Peyer's patch (tissue), 4 donors: ENCODE measurements around the gene BCAS1. TPM values are rescaled to one million over a fixed set of nuclear protein-coding genes. Genes with fewer than 3 reads are reported as not detected.

Source experiments
- DNase-seq, 3 donors: peaks; one replicate each; pipeline ENCODE4 v3.0.0-alpha.2; 2017 to 2019
- H3K27ac ChIP-seq, 4 donors: fragments of 200-600 bp; sonication (generic); one replicate each; pipeline ENCODE4 v1.5.1; 2016 to 2019
- H3K27me3 ChIP-seq, 2 donors: fragments of 200-600 bp; sonication (generic); one replicate each; pipeline ENCODE4 v1.5.1; 2019
- H3K36me3 ChIP-seq, 3 donors: fragments of 200-600 bp; sonication (generic); one replicate each; pipeline ENCODE4 v1.5.1; 2016 to 2019
- H3K4me1 ChIP-seq, 4 donors: fragments of 200-600 bp; sonication (generic); one replicate each; pipeline ENCODE4 v1.5.1; 2016 to 2019
- H3K4me3 ChIP-seq, 4 donors: fragments of 200-600 bp; sonication (generic); 1 replicate in 3 of 4; 2 replicates in 1 of 4; pipeline ENCODE4 v1.5.1; 2016 to 2019; ENCODE audit warnings: mild to moderate bottlenecking in 1 of 4
- H3K9me3 ChIP-seq, 4 donors: fragments of 200-600 bp; sonication (generic); one replicate each; pipeline ENCODE4 v1.5.1; 2016 to 2019; ENCODE audit warnings: mild to moderate bottlenecking in 1 of 4
- CTCF ChIP-seq, 6 experiments: fragments of 450-650 bp in 4 of 6; fragments of 200-600 bp in 2 of 6; sonication (generic) in 1 of 6; IDR thresholded peaks; one replicate each; pipeline ENCODE4 v1.5.1; 2017 to 2019; ENCODE audit warnings: antibody characterized with exemption in 6 of 6, mild to moderate bottlenecking in 3 of 6, moderate library complexity in 1 of 6
- POLR2A ChIP-seq, 2 donors: fragments of 450-650 bp; IDR thresholded peaks; one replicate each; pipeline ENCODE4 v1.5.1; 2017; ENCODE audit warnings: antibody characterized with exemption in 2 of 2, mild to moderate bottlenecking in 2 of 2, moderate library complexity in 2 of 2
- total RNA-seq, 4 donors: library from RNA; depleted of rRNA; stranded (reverse); fragments of >200 nt; gene quantifications; one replicate each; pipeline ENCODE4 v1.1.0, GENCODE V29; 2016

BCAS1 gene
- total RNA-seq, 4 donors from 2014 or later = 21.5 to 58.1 (median 43.2) TPM

GRCh38 chr20:53964501-53965253, 105.7 kb downstream of the BCAS1 start:
- DNase-seq = no peak
- no peaks in the 10 kb centered on the region for H3K36me3 ChIP-seq
- no peak overlapping the region for H3K4me3 ChIP-seq
- no peaks in the 10 kb centered on the region for H3K27me3 ChIP-seq
- H3K9me3 ChIP-seq = no peaks in the 10 kb centered on the region
- TF ChIP-seq POLR2A (IDR thresholded peaks at IDR 0.05) (no peak), CTCF (IDR thresholded peaks at IDR 0.05) (no peak)
- no peak overlapping the region for H3K27ac ChIP-seq
- no peaks in the 10 kb centered on the region for H3K4me1 ChIP-seq

GRCh38 chr20:53964067-53964466, 106.3 kb downstream of the BCAS1 start:
- TF ChIP-seq POLR2A (IDR thresholded peaks at IDR 0.05) = no peak
- TF ChIP-seq CTCF (IDR thresholded peaks at IDR 0.05) = no peak
- H3K27ac ChIP-seq = no peak overlapping the region
- no peaks in the 10 kb centered on the region for H3K27me3 ChIP-seq
- no peak for DNase-seq
- H3K4me1 ChIP-seq = no peaks in the 10 kb centered on the region
- H3K9me3 ChIP-seq = no peaks in the 10 kb centered on the region
- H3K36me3 ChIP-seq = no peaks in the 10 kb centered on the region
- H3K4me3 ChIP-seq = no peak overlapping the region

GRCh38 chr20:53963635-53964034, 106.8 kb downstream of the BCAS1 start:
- TF ChIP-seq CTCF (IDR thresholded peaks at IDR 0.05) (no peak), POLR2A (IDR thresholded peaks at IDR 0.05) (no peak)
- H3K27ac ChIP-seq = no peak overlapping the region
- no peaks in the 10 kb centered on the region for H3K36me3 ChIP-seq
- no peaks in the 10 kb centered on the region for H3K4me1 ChIP-seq
- no peaks in the 10 kb centered on the region for H3K9me3 ChIP-seq
- H3K27me3 ChIP-seq = no peaks in the 10 kb centered on the region
- no peak overlapping the region for H3K4me3 ChIP-seq
- no peak for DNase-seq

- Histone ChIP-seq H3K36me3 (no peaks in the 10 kb centered on the region), H3K27ac (no peak overlapping the region), H3K4me3 (no peak overlapping the region), H3K27me3 (no peaks in the 10 kb centered on the region), H3K9me3 (no peaks in the 10 kb centered on the region), H3K4me1 (no peaks in the 10 kb centered on the region)
- TF ChIP-seq CTCF (IDR thresholded peaks at IDR 0.05) = no peak
- no peak for TF ChIP-seq POLR2A (IDR thresholded peaks at IDR 0.05)
- DNase-seq = no peak
Measured at GRCh38 chr20:53962388-53962787, 108.0 kb downstream of the BCAS1 start.

GRCh38 chr20:53961527-53961926, 108.9 kb downstream of the BCAS1 start:
- TF ChIP-seq POLR2A (IDR thresholded peaks at IDR 0.05) = no peak
- no peak for TF ChIP-seq CTCF (IDR thresholded peaks at IDR 0.05)
- H3K4me1 ChIP-seq = no peaks in the 10 kb centered on the region

More at GRCh38 chr20:53961527-53961926, 108.9 kb downstream of the BCAS1 start:
- Histone ChIP-seq H3K36me3 (no peaks in the 10 kb centered on the region), H3K9me3 (no peaks in the 10 kb centered on the region), H3K4me3 (no peak overlapping the region), H3K27ac (no peak overlapping the region), H3K27me3 (no peaks in the 10 kb centered on the region)
- DNase-seq = no peak
